Calu3 (cell line): Measurements from ENCODE around the gene SYNE1. TPM values are rescaled to one million over a fixed set of nuclear protein-coding genes. Genes with fewer than 3 reads are reported as not detected.

Experiments
- BruUV-seq: library from RNA; stranded (reverse); fragments of 400-500 nt; replicated peaks from 2 replicates; lab custom pipeline; 2021; lab: Mats Ljungman, UMichigan
- CTCF ChIA-PET: fragments of 300-600 bp; sonication (Branson Sonifier 250); formaldehyde crosslinking; loops from one replicate; lab custom pipeline; 2022; ENCODE audit warnings: antibody characterized with exemption; lab: Charles Lee
- DNase-seq: peaks from one replicate; pipeline ENCODE4 v3.0.0; 2022
- H3K27ac Mint-ChIP-seq: one replicate; pipeline ENCODE4 v1.8.0; 2022; ENCODE audit warnings: mixed read lengths; ENCODE audit not compliant: unreplicated experiment
- H3K27me3 Mint-ChIP-seq: one replicate; pipeline ENCODE4 v1.8.0; 2022; ENCODE audit warnings: mixed read lengths; ENCODE audit not compliant: unreplicated experiment
- H3K36me3 Mint-ChIP-seq: one replicate; pipeline ENCODE4 v1.8.0; 2022; ENCODE audit warnings: mild to moderate bottlenecking, moderate library complexity, mixed read lengths; ENCODE audit not compliant: insufficient read depth, unreplicated experiment
- H3K4me1 Mint-ChIP-seq: one replicate; pipeline ENCODE4 v1.8.0; 2022; ENCODE audit warnings: mild to moderate bottlenecking, low read depth, mixed read lengths; ENCODE audit not compliant: unreplicated experiment
- H3K4me3 Mint-ChIP-seq: one replicate; pipeline ENCODE4 v1.8.0; 2022; ENCODE audit warnings: mild to moderate bottlenecking, low read depth, moderate library complexity, mixed read lengths; ENCODE audit not compliant: unreplicated experiment
- H3K9me3 Mint-ChIP-seq: one replicate; pipeline ENCODE4 v1.8.0; 2022; ENCODE audit warnings: low read depth, mixed read lengths; ENCODE audit not compliant: unreplicated experiment
- CTCF ChIP-seq: fragments of 200-600 bp; IDR thresholded peaks from one replicate; pipeline ENCODE4 v1.8.0; 2022; ENCODE audit warnings: antibody characterized with exemption; ENCODE audit not compliant: unreplicated experiment
- intact Hi-C: fragments of 100-400 bp; cut with micrococcal nuclease; formaldehyde crosslinking; loops from one replicate; pipeline ENCODE4 v1.10.0; 2022; ENCODE audit not compliant: unreplicated experiment
- total RNA-seq: library from RNA; stranded (reverse); gene quantifications from 2 replicates; pipeline ENCODE4 v1.2.3, GENCODE V29; 2022

The SYNE1 gene
- total RNA-seq, 1 experiment from 2014 or later = 28.1 TPM

- H3K36me3 Mint-ChIP-seq = peaks cover under 1% of the 10 kb centered on the region
- H3K4me1 Mint-ChIP-seq = peaks cover 27% of the 10 kb centered on the region
- no peaks in the 10 kb centered on the region for H3K9me3 Mint-ChIP-seq
- CTCF ChIA-PET = no interaction called here
- no peak for TF ChIP-seq CTCF
- H3K27ac Mint-ChIP-seq = no peak overlapping the region
- BruUV-seq = no TSS peak
- H3K4me3 Mint-ChIP-seq = no peak overlapping the region
- no peak for DNase-seq
- intact Hi-C loops = no loop called here
- no peaks in the 10 kb centered on the region for H3K27me3 Mint-ChIP-seq
Measured at GRCh38 chr6:152100183-152100618, 537.0 kb downstream of the SYNE1 start.

GRCh38 chr6:152099446-152100182 lies 537.5 kb downstream of the SYNE1 start:
- BruUV-seq = no TSS peak
- CTCF ChIA-PET = interaction anchor here (1.3 kb wide), 1 partner anchor 25 kb away, joined by 4 read pairs; no protein-coding TSS in a partner anchor
- no peaks in the 10 kb centered on the region for H3K27me3 Mint-ChIP-seq
- no peak for DNase-seq
- H3K27ac Mint-ChIP-seq = no peak overlapping the region
- no peaks in the 10 kb centered on the region for H3K9me3 Mint-ChIP-seq
- H3K4me1 Mint-ChIP-seq = peaks cover 33% of the 10 kb centered on the region
- no peak overlapping the region for H3K4me3 Mint-ChIP-seq
- H3K36me3 Mint-ChIP-seq = peaks cover 5% of the 10 kb centered on the region
- intact Hi-C loops = no loop called here
- TF ChIP-seq CTCF = no peak

GRCh38 chr6:152098683-152099082 lies 538.5 kb downstream of the SYNE1 start:
- Mint-ChIP-seq H3K9me3 (no peaks in the 10 kb centered on the region), H3K36me3 (peaks cover 5% of the 10 kb centered on the region), H3K4me3 (no peak overlapping the region), H3K27me3 (no peaks in the 10 kb centered on the region), H3K4me1 (peaks cover 41% of the 10 kb centered on the region), H3K27ac (no peak overlapping the region)
- no peak for TF ChIP-seq CTCF
- DNase-seq = no peak
- intact Hi-C loops = no loop called here
- CTCF ChIA-PET = interaction anchor here (1.3 kb wide), 1 partner anchor 25 kb away, joined by 4 read pairs; no protein-coding TSS in a partner anchor
- no TSS peak for BruUV-seq

GRCh38 chr6:152096863-152097496 lies 540.2 kb downstream of the SYNE1 start:
- no peaks in the 10 kb centered on the region for H3K9me3 Mint-ChIP-seq
- no peak for TF ChIP-seq CTCF
- H3K27me3 Mint-ChIP-seq = no peaks in the 10 kb centered on the region
- BruUV-seq = no TSS peak
- peaks cover 5% of the 10 kb centered on the region for H3K36me3 Mint-ChIP-seq
- CTCF ChIA-PET = interaction anchor here (0.6 to 0.7 kb wide), 3 partner anchors 328 to 887 kb away, joined by 3 read pairs; no protein-coding TSS in a partner anchor
- no peak overlapping the region for H3K4me3 Mint-ChIP-seq
- no peak for DNase-seq
- peaks cover 45% of the 10 kb centered on the region for H3K4me1 Mint-ChIP-seq
- H3K27ac Mint-ChIP-seq = no peak overlapping the region
- intact Hi-C loops = no loop called here
